ENCODE data around the gene TBC1D5.

DNA sequence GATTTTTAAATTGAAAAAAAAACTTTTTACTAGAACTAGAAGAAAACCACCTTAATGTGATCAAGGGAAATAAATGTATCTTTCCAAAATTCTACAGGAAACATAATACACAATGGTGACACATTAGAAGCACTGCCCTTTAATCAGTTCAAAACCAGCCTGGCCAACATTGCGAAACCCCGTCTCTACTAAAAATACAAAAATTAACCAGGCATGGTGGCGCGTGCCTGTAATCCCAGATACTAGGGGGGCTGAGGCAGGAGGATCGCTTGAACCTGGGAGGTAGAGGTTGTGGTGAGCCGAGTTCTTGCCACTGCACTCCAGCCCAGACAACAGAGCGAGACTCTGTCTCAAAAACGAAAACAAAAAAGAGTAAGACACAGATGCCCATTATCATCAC is 134.5 kb downstream of the TBC1D5 start:
- TF ChIP-seq, protein P1, sequence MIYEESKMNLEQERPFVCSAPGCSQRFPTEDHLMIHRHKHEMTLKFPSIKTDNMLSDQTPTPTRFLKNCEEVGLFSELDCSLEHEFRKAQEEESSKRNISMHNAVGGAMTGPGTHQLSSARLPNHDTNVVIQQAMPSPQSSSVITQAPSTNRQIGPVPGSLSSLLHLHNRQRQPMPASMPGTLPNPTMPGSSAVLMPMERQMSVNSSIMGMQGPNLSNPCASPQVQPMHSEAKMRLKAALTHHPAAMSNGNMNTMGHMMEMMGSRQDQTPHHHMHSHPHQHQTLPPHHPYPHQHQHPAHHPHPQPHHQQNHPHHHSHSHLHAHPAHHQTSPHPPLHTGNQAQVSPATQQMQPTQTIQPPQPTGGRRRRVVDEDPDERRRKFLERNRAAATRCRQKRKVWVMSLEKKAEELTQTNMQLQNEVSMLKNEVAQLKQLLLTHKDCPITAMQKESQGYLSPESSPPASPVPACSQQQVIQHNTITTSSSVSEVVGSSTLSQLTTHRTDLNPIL (CRISPR knock-in tag; IDR thresholded peaks at IDR 0.05; ENCODE audit: low read depth): no peak
- TF ChIP-seq ARNTL (CRISPR knock-in tag; IDR thresholded peaks at IDR 0.05; ENCODE audit: borderline replicate concordance, low read depth) (no peak), ZNF565 (CRISPR knock-in tag; conservative IDR thresholded peaks at IDR 0.05; ENCODE audit: low read depth) (no peak), TCF4 (CRISPR knock-in tag; IDR thresholded peaks at IDR 0.05; ENCODE audit: borderline replicate concordance) (no peak)

Measured in SK-N-SH treated with all-trans-retinoic acid at 6 μM for 48 hours (cell line).